Adipocyte (in vitro differentiated cells): Measurements from ENCODE around the gene PLXNB2.
A peak's percentile ranks its signal among the peaks of the same experiment; 100 is the strongest.

ENCODE experiments used
- DNase-seq: peaks from one replicate; pipeline ENCODE4 v3.0.0-alpha.2; 2015; ENCODE audit warnings: low read depth
- H3K27me3 ChIP-seq: replicated peaks from 2 replicates; pipeline ENCODE4 v1.7.0; 2013; ENCODE audit warnings: mild to moderate bottlenecking, low read length, moderate library complexity; ENCODE audit not compliant: control insufficient read depth, insufficient read depth
- H3K36me3 ChIP-seq: 2 replicates; pipeline ENCODE4 v1.7.0; 2013; ENCODE audit warnings: low read length, mild to moderate bottlenecking, moderate library complexity; ENCODE audit not compliant: control insufficient read depth, insufficient read depth, severe bottlenecking
- H3K4me1 ChIP-seq: 2 replicates; pipeline ENCODE4 v1.7.0; 2013; ENCODE audit warnings: mild to moderate bottlenecking, low read length, moderate library complexity; ENCODE audit not compliant: control insufficient read depth, insufficient read depth
- H3K4me3 ChIP-seq: 2 replicates; pipeline ENCODE4 v1.7.0; 2013; ENCODE audit warnings: mild to moderate bottlenecking, low read length, moderate library complexity
- H3K9ac ChIP-seq: 2 replicates; pipeline ENCODE4 v1.7.0; 2013; ENCODE audit warnings: mild to moderate bottlenecking, low read length, moderate library complexity
- H3K9me3 ChIP-seq: 2 replicates; pipeline ENCODE4 v1.7.0; 2013; ENCODE audit warnings: mild to moderate bottlenecking, low read length, moderate library complexity; ENCODE audit not compliant: control insufficient read depth

PLXNB2 gene

DNA sequence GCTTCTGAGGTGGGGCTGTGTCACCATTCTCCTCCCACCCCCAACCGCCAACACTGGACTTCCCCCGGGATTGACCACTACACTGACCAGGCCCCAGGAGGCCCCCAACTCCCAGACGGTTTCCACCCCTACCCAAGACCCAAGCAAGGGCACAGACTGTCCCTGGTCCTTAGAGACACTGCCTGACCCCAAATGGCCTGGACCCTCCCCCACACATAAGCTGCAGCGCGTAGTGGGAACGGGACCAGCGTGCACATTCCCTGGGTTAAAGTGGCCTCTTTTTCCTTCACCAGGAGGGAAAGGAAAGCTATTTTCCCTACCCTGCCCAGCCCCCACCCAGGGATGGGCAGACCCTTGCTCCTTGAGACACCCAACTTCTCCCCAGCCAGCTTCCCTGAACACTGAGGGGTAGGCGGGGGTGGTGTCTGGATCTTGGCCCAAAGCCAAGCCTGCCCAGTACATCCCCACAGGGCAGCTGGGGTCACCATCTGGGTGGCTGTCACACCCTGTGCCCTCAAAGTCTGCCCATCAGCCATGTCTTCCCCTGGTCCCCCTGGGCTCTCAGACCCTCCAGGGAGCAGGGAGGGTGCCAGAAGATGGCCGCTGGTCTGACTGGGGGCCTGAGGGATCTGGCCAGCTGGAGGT lies 44.4 kb downstream of the PLXNB2 start:
- Histone ChIP-seq H3K27me3 (peaks cover 7% of the 10 kb centered on the region), H3K9me3 (no peaks in the 10 kb centered on the region), H3K9ac (no peak overlapping the region), H3K4me3 (no peak overlapping the region), H3K36me3 (no peaks in the 10 kb centered on the region), H3K4me1 (peaks cover 13% of the 10 kb centered on the region)
- DNase-seq: no peak

DNA sequence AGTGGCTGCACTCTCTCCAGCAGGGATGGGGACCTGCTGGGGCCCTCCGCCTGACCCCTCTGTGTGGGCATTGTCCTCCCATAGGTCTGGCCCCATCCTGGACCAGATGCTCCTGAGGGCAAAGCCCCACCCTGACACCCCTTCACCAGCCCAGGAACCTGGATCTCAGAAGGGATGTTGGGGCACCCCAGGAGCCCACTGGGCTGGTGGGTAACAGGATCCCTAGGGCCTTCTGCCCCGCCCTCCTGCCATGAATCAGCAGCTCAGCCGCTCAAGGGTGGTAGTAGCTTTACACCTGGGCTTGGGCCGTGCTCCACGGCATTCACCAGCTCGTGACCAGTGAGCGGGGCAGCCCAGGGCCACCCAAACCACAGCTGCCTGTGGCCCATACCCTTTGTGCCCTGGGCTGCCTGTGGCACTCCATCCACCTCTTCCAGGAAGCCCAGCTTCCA lies 45.0 kb downstream of the PLXNB2 start:
- H3K4me3 ChIP-seq: no peak overlapping the region
- peaks cover 10% of the 10 kb centered on the region for H3K4me1 ChIP-seq
- H3K27me3 ChIP-seq: peaks cover 7% of the 10 kb centered on the region
- H3K9me3 ChIP-seq: no peaks in the 10 kb centered on the region
- peak; percentile 19 for DNase-seq
- no peaks in the 10 kb centered on the region for H3K36me3 ChIP-seq
- no peak overlapping the region for H3K9ac ChIP-seq

DNA sequence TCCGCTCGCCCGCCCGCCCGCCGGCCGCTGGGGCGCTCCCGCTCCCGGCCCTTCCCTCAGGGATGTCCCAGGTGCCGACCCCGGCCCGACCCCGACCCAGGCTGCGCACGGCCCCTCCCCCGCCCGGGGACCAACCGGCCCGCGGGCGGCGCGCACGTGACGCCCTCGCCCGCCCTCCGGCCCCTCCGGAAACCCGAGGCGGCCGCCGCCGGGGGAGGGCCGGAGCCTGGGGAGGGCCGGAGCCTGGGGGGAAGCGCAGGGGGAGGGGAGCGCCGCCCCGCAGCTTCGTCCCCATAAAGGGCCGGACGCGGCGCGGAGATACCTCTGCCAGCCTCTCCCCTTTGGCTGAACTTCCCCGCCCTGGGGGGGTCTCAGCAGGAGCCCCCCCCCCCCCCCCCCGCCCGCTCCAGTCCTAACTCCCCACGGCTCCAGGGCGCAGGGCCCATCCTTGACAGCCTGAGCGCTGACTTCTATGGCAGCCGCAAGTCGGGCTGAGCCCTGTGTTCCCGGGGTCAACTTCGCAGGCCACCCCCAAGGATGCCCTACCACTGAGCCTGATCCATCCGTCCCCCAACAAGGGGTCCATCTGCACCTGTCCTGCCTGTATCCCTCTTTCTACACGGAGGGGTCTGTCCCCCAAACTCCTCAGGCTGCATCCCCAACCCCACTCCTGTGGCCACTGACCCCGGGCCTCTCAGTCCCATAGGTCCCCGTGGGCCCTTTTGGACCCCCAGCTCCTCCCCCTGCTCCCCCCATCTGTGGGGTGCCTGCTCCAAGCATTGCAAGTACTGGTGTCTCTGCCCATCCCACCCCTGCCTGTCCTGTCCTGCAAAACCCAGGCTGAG lies 45.6 kb downstream of the PLXNB2 start, which contains the start of gene MAPK12:
Gene MAPK12 (minus strand): TSS at position 69 of the 845 bp plus-strand sequence. CDS start 174 bp downstream, outside the sequence.
- H3K36me3 ChIP-seq: no peaks in the 10 kb centered on the region
- H3K4me1 ChIP-seq: peaks cover 10% of the 10 kb centered on the region
- H3K9me3 ChIP-seq: no peaks in the 10 kb centered on the region
- peak within 1 kb of the TSS; percentile 84 for H3K9ac ChIP-seq
- H3K4me3 ChIP-seq: peak within 1 kb of the TSS; percentile 80
- peaks cover 5% of the 10 kb centered on the region for H3K27me3 ChIP-seq
- DNase-seq: peak; percentile 66

DNA sequence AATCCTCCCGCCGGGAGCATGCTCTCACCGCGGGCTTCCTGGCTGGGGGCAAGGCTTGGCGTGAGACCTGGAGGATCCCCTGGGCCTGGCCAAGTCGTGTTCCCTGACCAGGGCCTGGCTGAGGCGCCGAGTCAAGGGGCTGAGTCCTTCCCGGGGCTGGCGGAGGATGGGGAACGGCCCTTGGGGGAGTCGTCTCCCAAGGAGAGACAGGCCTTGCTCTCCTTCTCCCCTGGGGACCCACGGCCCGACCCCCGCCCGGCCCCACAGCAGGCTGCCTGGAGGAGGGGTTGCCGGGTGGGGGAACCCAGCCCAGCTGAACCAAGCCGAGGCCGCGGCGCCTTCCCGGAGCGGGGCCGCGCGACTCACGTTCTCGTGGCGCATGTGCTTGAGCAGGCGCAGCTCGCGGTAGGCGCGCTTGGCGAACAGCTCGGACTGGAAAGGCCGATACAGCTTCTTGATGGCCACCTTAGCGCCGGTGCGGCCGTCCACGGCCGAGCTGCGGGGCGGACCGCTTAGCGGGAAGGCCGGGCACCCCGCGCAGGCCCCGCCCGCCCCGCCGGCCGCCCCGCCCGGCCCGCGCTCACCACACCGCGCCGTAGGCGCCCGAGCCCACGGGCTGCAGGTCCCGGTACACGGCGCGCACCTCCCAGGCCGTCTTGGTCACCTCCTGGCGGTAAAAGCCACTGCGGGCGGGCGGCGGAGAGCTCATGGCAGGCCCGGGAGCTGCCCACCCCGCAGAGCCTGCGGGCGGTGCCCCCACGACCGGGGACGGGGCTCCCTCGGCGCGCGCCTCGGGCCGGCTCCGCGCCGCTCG lies 46.4 kb downstream of the PLXNB2 start:
- peak overlapping the region; percentile 80 for H3K4me3 ChIP-seq
- H3K36me3 ChIP-seq: no peaks in the 10 kb centered on the region
- DNase-seq: peak; percentile 83
- no peaks in the 10 kb centered on the region for H3K9me3 ChIP-seq
- no peaks in the 10 kb centered on the region for H3K27me3 ChIP-seq
- peaks cover 10% of the 10 kb centered on the region for H3K4me1 ChIP-seq
- peak overlapping the region; percentile 84 for H3K9ac ChIP-seq

DNA sequence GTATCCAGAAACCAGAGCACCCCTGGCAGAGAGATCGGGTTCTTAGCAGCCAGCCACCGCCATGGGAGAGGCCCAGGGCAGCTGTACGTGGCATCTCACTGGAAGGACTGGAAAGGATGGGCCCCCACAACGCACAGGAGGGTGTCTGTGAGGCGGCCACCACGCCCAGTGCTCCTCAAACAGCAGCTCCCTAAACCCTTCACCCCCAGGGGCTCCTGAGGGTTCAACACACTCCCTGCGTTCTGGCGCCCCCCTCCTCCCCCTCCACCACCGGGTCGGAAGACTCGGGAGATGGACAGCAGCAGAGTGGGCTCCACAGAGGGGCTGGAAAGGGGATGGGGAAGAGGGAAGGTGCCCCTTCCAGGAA lies 47.0 kb downstream of the PLXNB2 start:
- H3K36me3 ChIP-seq: no peaks in the 10 kb centered on the region
- peak; percentile 39 for DNase-seq
- H3K9me3 ChIP-seq: no peaks in the 10 kb centered on the region
- no peaks in the 10 kb centered on the region for H3K27me3 ChIP-seq
- peaks cover 10% of the 10 kb centered on the region for H3K4me1 ChIP-seq
- peak overlapping the region; percentile 80 for H3K4me3 ChIP-seq
- peak overlapping the region; percentile 84 for H3K9ac ChIP-seq

DNA sequence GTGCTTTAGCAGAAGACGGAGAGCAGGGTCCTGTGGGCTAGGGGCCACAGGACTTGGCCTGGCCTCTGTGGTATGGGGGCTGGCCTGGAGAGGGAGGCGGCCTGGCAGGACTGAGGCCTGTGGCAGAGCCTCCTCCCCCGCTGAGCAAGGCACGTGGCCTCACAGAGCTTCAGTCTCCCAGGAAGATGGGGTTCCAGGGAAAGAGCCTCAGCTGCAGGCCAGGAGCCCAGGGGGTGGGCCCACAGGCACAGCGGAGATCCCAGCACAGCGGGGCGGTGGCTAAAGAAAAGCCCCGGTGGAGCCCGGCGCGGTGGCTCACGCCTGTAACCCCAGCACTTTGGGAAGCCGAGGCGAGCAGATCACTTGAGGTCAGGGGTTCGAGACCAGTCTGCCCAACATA lies 48.1 kb downstream of the PLXNB2 start:
- DNase-seq: no peak
- no peaks in the 10 kb centered on the region for H3K36me3 ChIP-seq
- peaks cover 10% of the 10 kb centered on the region for H3K4me1 ChIP-seq
- H3K9ac ChIP-seq: no peak overlapping the region
- H3K27me3 ChIP-seq: no peaks in the 10 kb centered on the region
- H3K9me3 ChIP-seq: no peaks in the 10 kb centered on the region
- no peak overlapping the region for H3K4me3 ChIP-seq

DNA sequence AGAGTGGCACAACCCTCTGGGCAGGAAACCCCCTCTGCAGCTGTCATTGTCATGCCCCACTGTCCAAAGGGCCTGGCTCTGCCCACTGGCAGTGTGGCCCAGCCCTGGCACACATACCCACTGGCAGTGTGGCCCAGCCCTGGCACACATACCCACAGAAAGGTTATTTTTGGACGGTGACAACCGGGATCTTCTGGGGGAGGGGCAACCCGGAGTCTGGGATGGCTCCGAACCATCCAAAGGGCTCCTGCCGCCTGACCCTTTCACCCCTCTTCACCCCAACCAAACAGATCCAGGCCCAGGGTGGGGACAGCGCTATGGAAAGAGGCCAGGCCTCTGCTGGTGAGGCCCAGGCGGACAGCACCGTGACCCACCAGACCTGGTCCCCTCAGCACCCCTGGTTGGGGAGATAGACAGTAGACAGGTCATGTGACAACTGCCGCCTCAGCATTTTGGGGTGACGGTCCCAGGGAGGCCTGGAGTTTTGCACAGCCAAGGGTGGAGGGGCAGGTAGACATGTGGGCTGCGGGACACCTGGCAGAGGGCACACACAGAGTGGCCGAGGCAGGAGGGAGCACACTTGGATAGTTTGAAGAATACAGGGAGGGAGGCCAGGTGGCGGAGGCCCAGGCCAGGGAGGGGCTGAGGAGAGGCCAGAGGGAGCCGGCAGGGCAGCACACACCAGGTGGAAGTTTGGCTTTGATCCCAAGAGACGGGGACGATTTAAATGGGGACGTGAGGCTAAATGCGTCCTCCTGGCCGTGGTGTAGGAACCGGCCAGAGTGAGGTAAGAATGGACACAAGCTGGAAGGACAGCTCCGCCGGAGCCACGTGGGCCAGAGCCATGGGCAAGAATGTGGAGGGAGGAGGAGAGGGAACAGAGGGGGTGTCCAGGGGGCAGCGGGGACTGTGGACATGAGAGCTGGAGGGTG lies 48.8 kb downstream of the PLXNB2 start:
- Histone ChIP-seq H3K4me1 (peaks cover 10% of the 10 kb centered on the region), H3K36me3 (no peaks in the 10 kb centered on the region), H3K4me3 (no peak overlapping the region), H3K9ac (no peak overlapping the region), H3K27me3 (no peaks in the 10 kb centered on the region), H3K9me3 (no peaks in the 10 kb centered on the region)
- DNase-seq: no peak

DNA sequence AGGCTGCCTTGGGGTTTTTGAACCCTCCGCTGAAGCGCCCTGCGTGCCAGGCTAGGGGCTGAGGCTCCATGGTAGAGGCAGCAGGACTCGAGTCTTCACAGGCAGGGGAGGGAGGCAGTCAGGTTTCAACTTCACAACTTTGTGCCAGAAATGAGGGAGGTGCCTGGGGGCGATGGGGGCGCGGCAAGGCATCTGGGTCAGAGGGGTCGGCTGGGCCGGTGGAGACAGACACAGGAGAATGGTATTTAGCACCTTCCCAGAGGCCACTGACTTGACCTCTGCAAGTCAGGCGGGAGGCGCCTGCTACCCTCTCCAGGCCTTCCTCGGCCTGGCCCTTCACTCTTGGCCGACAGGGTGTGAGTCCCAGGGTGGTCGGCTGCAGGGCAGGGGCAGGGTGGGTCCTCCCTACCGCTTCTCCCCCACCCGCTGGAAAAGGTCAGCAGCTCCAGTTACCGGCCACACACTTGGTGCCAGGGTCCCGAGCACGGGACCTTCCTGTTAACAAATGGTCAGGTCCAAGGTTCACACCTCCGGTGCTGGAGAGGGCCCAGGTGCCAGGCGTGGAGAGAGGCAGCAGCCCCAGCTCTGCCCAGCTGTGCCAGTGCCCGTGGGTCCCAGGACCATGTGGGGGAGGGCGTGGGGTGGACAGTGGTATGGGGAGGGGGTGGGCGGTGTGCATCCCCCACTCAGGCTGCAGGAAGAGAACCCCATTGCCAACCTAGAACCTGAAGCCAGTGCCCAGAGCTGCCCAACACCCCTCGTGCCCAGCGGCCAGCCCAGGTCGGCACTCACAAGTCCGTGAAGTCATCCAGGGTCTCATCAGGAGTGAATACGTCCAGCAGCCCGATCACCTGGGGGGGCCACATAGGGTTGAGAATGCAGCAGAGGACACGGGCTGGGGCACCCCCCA lies 49.7 kb downstream of the PLXNB2 start:
- H3K4me1 ChIP-seq: peaks cover 10% of the 10 kb centered on the region
- no peak overlapping the region for H3K4me3 ChIP-seq
- H3K36me3 ChIP-seq: no peaks in the 10 kb centered on the region
- H3K9me3 ChIP-seq: no peaks in the 10 kb centered on the region
- no peak overlapping the region for H3K9ac ChIP-seq
- H3K27me3 ChIP-seq: no peaks in the 10 kb centered on the region
- no peak for DNase-seq

DNA sequence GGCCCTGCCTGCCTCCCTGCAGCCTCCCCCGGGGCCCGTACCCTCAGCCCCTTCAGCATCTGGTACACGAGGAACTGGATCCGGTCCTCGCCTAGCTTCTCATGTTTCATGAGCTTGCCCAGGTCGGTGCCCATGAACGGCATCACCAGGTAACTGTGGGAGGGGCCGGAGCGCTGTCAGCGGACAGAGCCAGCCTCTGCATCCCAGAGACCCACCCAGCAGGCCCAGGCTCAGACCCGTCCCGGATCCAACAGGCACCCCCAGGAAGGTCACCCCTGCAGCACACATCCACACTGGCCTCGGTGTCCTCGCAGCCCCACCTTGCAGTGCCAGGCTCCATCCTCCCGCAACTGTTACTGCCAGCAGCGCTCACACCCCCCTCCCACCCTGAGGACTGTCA lies 50.4 kb downstream of the PLXNB2 start:
- H3K9me3 ChIP-seq: no peaks in the 10 kb centered on the region
- peaks cover 8% of the 10 kb centered on the region for H3K4me1 ChIP-seq
- H3K4me3 ChIP-seq: no peak overlapping the region
- no peak overlapping the region for H3K9ac ChIP-seq
- DNase-seq: no peak
- no peaks in the 10 kb centered on the region for H3K27me3 ChIP-seq
- no peaks in the 10 kb centered on the region for H3K36me3 ChIP-seq
